Tibial artery (tissue), 4 donors: Measurements from ENCODE around the gene NLE1.

Experiments
- DNase-seq, 2 donors: peaks; one replicate each; pipeline ENCODE4 v3.0.0-alpha.2; 2019
- H3K27ac ChIP-seq, 2 donors: fragments of 200-600 bp; sonication (generic) in 1 of 2; 1 replicate in 1 of 2; 2 replicates in 1 of 2; pipeline ENCODE4 v1.5.1; 2018 to 2019; ENCODE audit warnings: mild to moderate bottlenecking in 1 of 2
- H3K27me3 ChIP-seq, 2 donors: fragments of 200-600 bp; sonication (generic) in 1 of 2; one replicate each; pipeline versions ENCODE4 v1.5.1 to v1.6.0; 2016 to 2019
- H3K36me3 ChIP-seq, 3 donors: fragments of 200-600 bp; sonication (generic) in 2 of 3; one replicate each; pipeline ENCODE4 v1.5.1; 2016 to 2019; ENCODE audit warnings: mild to moderate bottlenecking in 2 of 3
- H3K4me1 ChIP-seq, 4 donors: fragments of 200-600 bp; sonication (generic) in 2 of 4; 1 replicate in 3 of 4; 2 replicates in 1 of 4; pipeline ENCODE4 v1.5.1; 2016 to 2019
- H3K4me3 ChIP-seq, 2 donors: fragments of 200-600 bp; sonication (generic) in 1 of 2; 1 replicate in 1 of 2; 2 replicates in 1 of 2; pipeline ENCODE4 v1.5.1; 2018 to 2019; ENCODE audit warnings: mild to moderate bottlenecking in 2 of 2
- H3K9me3 ChIP-seq, 3 donors: fragments of 200-600 bp; sonication (generic) in 1 of 3; one replicate each; pipeline ENCODE4 v1.5.1; 2016 to 2019
- intact Hi-C: fragments of 100-400 bp; cut with DNase I; formaldehyde crosslinking; loops from one replicate; pipeline ENCODE4 v1.15.0; 2023; ENCODE audit warnings: low total_unique reads
- TF ChIP-seq, protein P1 (sequence below), 2 experiments: fragments of 200-600 bp in 1 of 2; fragments of 450-650 bp in 1 of 2; IDR thresholded peaks; one replicate each; pipeline ENCODE4 v1.5.1; 2017 to 2019; ENCODE audit warnings: antibody characterized with exemption in 2 of 2, mild to moderate bottlenecking in 1 of 2, moderate library complexity in 1 of 2

Gene NLE1

GRCh38 chr17:35132099-35132498, 10.0 kb downstream of the NLE1 start:
- intact Hi-C loops = no loop called here
- H3K4me3 ChIP-seq = no peak overlapping the region
- no peaks in the 10 kb centered on the region for H3K4me1 ChIP-seq
- H3K9me3 ChIP-seq = no peaks in the 10 kb centered on the region
- TF ChIP-seq, protein P1, sequence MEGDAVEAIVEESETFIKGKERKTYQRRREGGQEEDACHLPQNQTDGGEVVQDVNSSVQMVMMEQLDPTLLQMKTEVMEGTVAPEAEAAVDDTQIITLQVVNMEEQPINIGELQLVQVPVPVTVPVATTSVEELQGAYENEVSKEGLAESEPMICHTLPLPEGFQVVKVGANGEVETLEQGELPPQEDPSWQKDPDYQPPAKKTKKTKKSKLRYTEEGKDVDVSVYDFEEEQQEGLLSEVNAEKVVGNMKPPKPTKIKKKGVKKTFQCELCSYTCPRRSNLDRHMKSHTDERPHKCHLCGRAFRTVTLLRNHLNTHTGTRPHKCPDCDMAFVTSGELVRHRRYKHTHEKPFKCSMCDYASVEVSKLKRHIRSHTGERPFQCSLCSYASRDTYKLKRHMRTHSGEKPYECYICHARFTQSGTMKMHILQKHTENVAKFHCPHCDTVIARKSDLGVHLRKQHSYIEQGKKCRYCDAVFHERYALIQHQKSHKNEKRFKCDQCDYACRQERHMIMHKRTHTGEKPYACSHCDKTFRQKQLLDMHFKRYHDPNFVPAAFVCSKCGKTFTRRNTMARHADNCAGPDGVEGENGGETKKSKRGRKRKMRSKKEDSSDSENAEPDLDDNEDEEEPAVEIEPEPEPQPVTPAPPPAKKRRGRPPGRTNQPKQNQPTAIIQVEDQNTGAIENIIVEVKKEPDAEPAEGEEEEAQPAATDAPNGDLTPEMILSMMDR (IDR thresholded peaks at IDR 0.05) = no peak
- H3K27me3 ChIP-seq = no peaks in the 10 kb centered on the region
- DNase-seq = no peak
- no peak overlapping the region for H3K27ac ChIP-seq
- peaks cover 36 to 64% (median 59%) of the 10 kb centered on the region in 3 donors for H3K36me3 ChIP-seq

DNA sequence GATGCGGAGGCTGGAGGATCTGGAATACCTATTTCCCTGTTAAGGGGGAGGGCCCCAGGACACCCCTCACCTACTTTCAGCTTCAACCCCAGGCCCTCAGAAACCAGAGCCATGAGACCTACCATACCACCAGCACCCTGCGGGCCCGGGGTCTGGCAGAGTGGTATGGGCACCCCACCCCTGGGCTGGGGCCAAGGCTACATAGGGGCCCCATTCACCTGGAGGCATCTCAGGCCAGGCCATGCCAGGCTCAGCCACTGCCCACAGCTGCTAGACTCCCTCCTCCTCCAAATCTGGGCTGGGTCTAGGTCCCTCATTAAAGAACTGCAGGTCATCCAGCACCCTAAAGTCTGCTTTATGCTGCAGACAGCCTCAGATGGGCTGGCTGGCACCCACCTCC, 11.7 kb downstream of the NLE1 start:
- intact Hi-C loops = no loop called here

DNA sequence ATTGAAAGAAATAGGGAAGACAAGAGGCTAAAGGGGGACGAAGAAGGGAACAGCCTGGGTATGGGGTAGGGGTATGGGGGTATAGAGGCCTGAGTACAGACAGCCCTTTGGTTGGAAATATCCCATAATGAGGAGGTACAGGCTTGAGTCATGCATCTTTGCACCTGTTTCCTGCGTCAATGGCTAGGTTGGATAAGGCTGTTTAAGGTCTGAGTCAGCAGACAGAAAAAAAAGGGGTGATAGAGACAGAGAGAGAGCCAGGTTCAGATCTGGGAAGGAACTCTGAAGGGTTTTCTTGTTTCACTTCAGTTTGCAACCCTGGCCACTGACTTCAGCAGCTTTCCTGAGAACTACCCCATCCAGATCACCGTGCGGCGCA, 12.1 kb downstream of the NLE1 start:
- no peaks in the 10 kb centered on the region for H3K9me3 ChIP-seq
- H3K4me3 ChIP-seq = no peak overlapping the region
- no peaks in the 10 kb centered on the region for H3K27me3 ChIP-seq
- no peaks in the 10 kb centered on the region for H3K4me1 ChIP-seq
- no peak for DNase-seq
- H3K27ac ChIP-seq = no peak overlapping the region
- H3K36me3 ChIP-seq = peaks cover 20 to 42% (median 37%) of the 10 kb centered on the region in 3 donors
- TF ChIP-seq, protein P1 (IDR thresholded peaks at IDR 0.05) = no peak
- intact Hi-C loops = no loop called here

More for the DNA sequence above, 11.7 kb downstream of the NLE1 start:
- Histone ChIP-seq H3K4me3 (no peak overlapping the region), H3K9me3 (no peaks in the 10 kb centered on the region), H3K27me3 (no peaks in the 10 kb centered on the region), H3K36me3 (peaks cover 24 to 47% (median 42%) of the 10 kb centered on the region in 3 donors), H3K27ac (no peak overlapping the region), H3K4me1 (no peaks in the 10 kb centered on the region)
- DNase-seq = no peak
- TF ChIP-seq, protein P1 (IDR thresholded peaks at IDR 0.05) = no peak

DNA sequence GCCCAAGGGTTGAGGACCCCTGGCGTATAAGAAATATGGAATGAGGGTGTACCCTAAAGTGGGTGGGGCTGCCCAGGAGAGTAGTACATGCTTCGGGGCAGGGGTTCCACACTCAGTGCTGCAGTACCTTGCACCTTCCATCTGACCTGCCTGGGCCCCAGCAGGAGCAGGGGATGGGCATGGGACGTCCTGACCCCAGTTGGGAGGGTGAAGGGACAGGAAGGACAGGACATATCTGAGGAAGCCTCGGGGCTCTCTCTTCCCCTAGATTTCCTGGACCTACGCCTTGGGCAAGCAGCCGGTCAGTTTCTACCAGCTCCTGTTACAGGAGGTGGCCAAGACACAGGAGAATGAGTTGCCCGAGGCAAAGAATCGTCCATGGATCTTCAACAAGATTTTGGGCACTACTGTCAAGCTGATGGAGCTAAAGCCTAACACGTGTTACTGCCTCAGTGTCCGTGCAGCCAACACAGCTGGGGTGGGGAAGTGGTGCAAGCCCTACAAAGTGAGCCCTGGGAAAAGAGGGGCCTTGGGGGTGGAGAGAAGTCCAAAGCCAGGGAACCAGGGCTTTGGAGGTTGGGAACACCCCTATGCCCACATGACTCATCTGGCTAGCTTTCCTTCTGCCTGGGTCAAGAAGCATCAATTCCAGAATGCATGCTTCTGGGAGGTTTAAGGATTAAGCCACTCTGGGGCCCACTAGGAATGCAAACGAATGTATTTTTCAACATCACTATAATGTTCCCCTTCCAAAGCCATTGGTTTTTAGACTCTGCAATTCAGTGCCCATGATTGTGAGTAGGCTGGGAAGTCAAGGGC, 12.7 kb downstream of the NLE1 start:
- no peak for DNase-seq
- TF ChIP-seq, protein P1 (IDR thresholded peaks at IDR 0.05) = no peak
- Histone ChIP-seq H3K4me1 (no peaks in the 10 kb centered on the region), H3K36me3 (peaks cover 17 to 36% (median 31%) of the 10 kb centered on the region in 3 donors), H3K27ac (no peak overlapping the region), H3K9me3 (no peaks in the 10 kb centered on the region), H3K27me3 (no peaks in the 10 kb centered on the region), H3K4me3 (no peak overlapping the region)
- intact Hi-C loops = no loop called here

DNA sequence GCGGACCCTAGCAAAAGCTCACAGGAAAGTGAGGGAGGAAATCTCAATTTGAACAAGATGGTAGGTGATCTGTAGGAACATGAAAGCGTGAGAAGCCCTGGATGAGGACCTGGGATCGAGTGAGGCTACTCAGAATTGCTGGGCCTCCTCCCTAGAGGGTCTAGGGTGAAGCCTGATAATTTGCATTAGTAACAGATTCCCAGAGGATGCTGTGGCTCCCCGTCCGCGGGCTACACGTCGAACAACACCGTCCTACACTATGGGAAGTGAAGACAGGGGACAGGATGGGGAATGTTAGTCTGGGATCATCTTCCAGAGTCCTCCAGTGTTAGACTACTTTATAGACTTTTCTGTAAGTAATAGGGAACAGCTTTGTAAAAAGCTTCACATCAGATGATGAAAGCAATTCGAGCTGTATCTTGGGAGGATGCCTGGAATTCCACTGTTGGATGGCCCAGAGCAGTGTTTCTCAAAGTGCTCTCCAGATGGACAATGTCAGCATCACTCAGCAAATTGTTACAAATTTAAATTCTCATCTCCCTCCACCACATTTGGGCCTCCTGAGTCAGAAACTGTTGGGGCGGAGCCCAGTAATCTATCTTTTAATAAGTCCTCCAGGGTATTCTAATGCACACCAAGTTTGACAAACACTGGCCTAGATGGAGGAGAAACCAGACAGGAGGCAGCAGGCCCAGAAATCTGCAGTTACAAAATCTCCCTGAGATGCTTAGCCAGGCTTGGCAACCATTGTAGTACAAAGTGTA, 14.2 kb downstream of the NLE1 start:
- no peaks in the 10 kb centered on the region for H3K9me3 ChIP-seq
- no peaks in the 10 kb centered on the region for H3K4me1 ChIP-seq
- intact Hi-C loops = no loop called here
- TF ChIP-seq, protein P1 (IDR thresholded peaks at IDR 0.05) = no peak
- peaks cover 2 to 22% (median 17%) of the 10 kb centered on the region in 3 donors for H3K36me3 ChIP-seq
- no peak overlapping the region for H3K4me3 ChIP-seq
- peak in 1 of 2 donors; percentile 31 for DNase-seq
- no peaks in the 10 kb centered on the region for H3K27me3 ChIP-seq
- no peak overlapping the region for H3K27ac ChIP-seq
